ENCODE data around the gene OPN3. TPM values are rescaled to one million over a fixed set of nuclear protein-coding genes. Genes with fewer than 3 reads are reported as not detected.

Gene OPN3
- total and polyA plus RNA-seq, 2 of the 4 experiments (the other 2 are of a cell fraction), result 16.4 to 21.9 TPM

GRCh38 chr1:241593186-241593585 lies 47.0 kb downstream of the OPN3 start:
- no peak overlapping the region for H2BK15ac ChIP-seq (ENCODE audit: low read depth, low read length)
- H4K8ac ChIP-seq (ENCODE audit: low read depth in 2 of 2, low read length in 2 of 2), result no peak overlapping the region
- POLR2A ChIA-PET (ENCODE audit: unreplicated experiment), result no interaction called here
- no TSS peak for BruUV-seq (replicated peaks)
- no peak overlapping the region for H2AK5ac ChIP-seq (ENCODE audit: low read depth, low read length)
- intact Hi-C loops (cut with micrococcal nuclease), result no loop called here
- no peaks in the 10 kb centered on the region for H3K9me3 ChIP-seq (ENCODE audit: control insufficient read depth, insufficient read depth, low read length)
- no peak overlapping the region for H4K91ac ChIP-seq (ENCODE audit: insufficient read depth, low read depth, low read length)
- H3K4me3 ChIP-seq (ENCODE audit: insufficient read depth, low read depth, low read length), result no peak overlapping the region
- DNase-seq (peak; percentile 49), ATAC-seq (ENCODE audit: low read depth) (no peak)
- no peak overlapping the region for H2BK5ac ChIP-seq (ENCODE audit: low read depth, low read length, poor library complexity, severe bottlenecking)
- H3K9ac ChIP-seq (ENCODE audit: low read depth, low read length), result no peak overlapping the region
- no peak overlapping the region for H3K14ac ChIP-seq (replicated peaks; ENCODE audit: low read depth, low read length)
- in situ Hi-C loops (cut with MboI; ENCODE audit: low sequenced_read_pairs), result no loop called here
- CTCF ChIA-PET, result interaction anchor here (0.6 kb wide), 1 partner anchor 243 kb away, joined by 3 read pairs; no protein-coding TSS in a partner anchor
- H3K27ac ChIP-seq (ENCODE audit: insufficient read depth, low read length), result no peak overlapping the region
- no peak overlapping the region for H3K4ac ChIP-seq (ENCODE audit: low read depth, low read length)
- no peaks in the 10 kb centered on the region for H3K9me1 ChIP-seq (ENCODE audit: insufficient read depth, low read length)
- H2BK120ac ChIP-seq (ENCODE audit: low read depth, low read length), result no peak overlapping the region
- H3K36me3 ChIP-seq (ENCODE audit: control insufficient read depth, insufficient read depth, low read length), result peaks cover 3% of the 10 kb centered on the region
- H3K27me3 ChIP-seq (ENCODE audit: control insufficient read depth, insufficient read depth, low read length), result no peaks in the 10 kb centered on the region
- no peak overlapping the region for H3K4me2 ChIP-seq (ENCODE audit: low read depth, low read length)
- no peaks in the 10 kb centered on the region for H4K20me1 ChIP-seq (ENCODE audit: insufficient read depth, low read length)
- TF ChIP-seq NFE2L2 (IDR thresholded peaks at IDR 0.05; ENCODE audit: low read depth, low read length) (peak; percentile 34; the same call in 1 of the 2 replicates), RCOR1 (IDR thresholded peaks at IDR 0.05; ENCODE audit: insufficient replicate concordance, low read length) (no peak)
- no peak overlapping the region for H3K56ac ChIP-seq (ENCODE audit: extremely low read depth, insufficient read depth, low read length)
- no peak overlapping the region for H2AK9ac ChIP-seq (replicated peaks; ENCODE audit: low read depth, low read length, poor library complexity)
- no peak overlapping the region for H3K18ac ChIP-seq (ENCODE audit: low read depth, low read length)
- no peak overlapping the region for H4K5ac ChIP-seq (ENCODE audit: low read depth, low read length)
- no CpG with 5 or more reads among the region's 1 CpG for WGBS, 2 experiments (ENCODE audit: extremely low coverage in 2 of 2, insufficient read length in 1 of 2)
- dilution Hi-C loops (cut with HindIII; ENCODE audit: low sequenced_read_pairs, unreplicated experiment), result no loop called here
- H2AFZ ChIP-seq (replicated peaks; ENCODE audit: low read length, poor library complexity), result no peak overlapping the region
- H3K4me1 ChIP-seq (ENCODE audit: control insufficient read depth, insufficient read depth, low read length), result peaks cover 6% of the 10 kb centered on the region
- no peak overlapping the region for H3K23ac ChIP-seq (ENCODE audit: low read depth, low read length)
- no peaks in the 10 kb centered on the region for H3K79me1 ChIP-seq (ENCODE audit: low read depth in 1 of 2, low read length in 2 of 2)
- H2BK20ac ChIP-seq (ENCODE audit: low read depth, low read length), result no peak overlapping the region

All from IMR-90 (cell line).